T-helper 2 cell (primary cell): ENCODE measurements around the gene ITGA7.

Experiments used
- DNase-seq, 5 experiments: peaks; one replicate each; pipeline versions ENCODE4 v3.0.0 to v3.0.0-alpha.2; 2012 to 2022

The ITGA7 gene

GRCh38 chr12:55733021-55733555, 25.4 kb upstream of the ITGA7 start:
- no peak for DNase-seq

DNA sequence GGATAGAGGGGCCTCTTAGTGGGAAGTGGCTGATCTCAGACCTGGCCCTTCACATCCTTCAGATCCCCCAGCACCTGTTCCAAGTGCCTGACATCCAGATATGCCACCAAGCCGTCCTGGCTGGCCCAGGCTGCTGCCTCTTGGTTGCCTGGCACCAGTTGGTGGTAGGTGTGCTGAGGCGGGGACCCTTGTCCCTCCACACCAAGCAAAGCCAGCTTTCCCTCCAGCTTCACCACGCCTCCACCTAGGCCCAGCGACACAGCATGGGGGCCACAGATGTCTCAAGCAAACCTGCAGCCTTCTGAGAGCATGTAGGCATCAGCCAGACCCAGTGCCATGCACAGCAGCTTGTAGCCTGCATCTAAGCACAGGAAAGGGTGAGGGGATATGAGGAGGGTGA, 24.6 kb upstream of the ITGA7 start:
- DNase-seq, result no peak

- peak in 2 of 5 experiments; percentile 36 to 65 for DNase-seq
Measured at GRCh38 chr12:55729819-55730818, 22.4 kb upstream of the ITGA7 start.

GRCh38 chr12:55728939-55729818, 21.5 kb upstream of the ITGA7 start, which contains the start of gene CD63:
Gene CD63, minus strand, starts transcription at chr12:55729009. Its CDS starts 668 bp downstream, at chr12:55728341.
- peak; percentile 32 to 71 (median 46) for DNase-seq

DNA sequence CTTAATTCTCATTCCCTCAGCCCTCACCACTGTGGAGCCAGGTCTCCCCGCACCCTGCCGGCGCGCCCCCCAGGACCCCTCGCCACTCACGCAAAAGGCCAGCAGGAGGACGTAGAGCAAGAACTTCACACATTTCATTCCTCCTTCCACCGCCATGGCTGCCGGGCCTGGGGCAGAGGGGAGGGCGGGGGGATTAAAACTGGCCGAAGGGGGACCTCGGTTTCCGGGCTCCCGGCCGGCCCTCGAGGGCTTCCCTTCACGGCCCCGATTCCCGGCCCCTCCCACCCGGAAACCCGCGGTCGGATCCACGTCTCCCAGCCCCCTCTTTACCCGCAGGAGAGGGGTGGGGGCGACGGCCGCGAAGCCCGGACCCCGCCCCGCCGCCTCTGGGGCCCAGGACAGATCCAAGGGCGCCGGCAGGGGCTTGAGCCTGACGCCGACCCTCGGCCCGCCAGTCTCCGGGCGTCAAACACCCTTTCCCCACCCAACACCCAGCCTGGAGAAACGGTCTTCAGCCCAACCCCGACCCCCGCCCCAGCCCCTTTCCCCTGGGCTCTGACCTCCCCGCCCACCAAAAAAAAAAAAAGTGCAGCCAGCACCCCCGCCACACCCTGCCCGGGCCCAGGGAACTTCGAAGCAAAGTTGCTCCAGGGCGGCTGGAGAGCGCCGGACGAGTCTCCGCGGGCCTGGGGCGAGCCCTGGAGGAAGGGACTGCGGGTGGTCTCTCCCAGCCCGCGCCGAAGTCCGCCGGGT, 20.7 kb upstream of the ITGA7 start:
- peak in 1 of 5 experiments; percentile 32 for DNase-seq

DNA sequence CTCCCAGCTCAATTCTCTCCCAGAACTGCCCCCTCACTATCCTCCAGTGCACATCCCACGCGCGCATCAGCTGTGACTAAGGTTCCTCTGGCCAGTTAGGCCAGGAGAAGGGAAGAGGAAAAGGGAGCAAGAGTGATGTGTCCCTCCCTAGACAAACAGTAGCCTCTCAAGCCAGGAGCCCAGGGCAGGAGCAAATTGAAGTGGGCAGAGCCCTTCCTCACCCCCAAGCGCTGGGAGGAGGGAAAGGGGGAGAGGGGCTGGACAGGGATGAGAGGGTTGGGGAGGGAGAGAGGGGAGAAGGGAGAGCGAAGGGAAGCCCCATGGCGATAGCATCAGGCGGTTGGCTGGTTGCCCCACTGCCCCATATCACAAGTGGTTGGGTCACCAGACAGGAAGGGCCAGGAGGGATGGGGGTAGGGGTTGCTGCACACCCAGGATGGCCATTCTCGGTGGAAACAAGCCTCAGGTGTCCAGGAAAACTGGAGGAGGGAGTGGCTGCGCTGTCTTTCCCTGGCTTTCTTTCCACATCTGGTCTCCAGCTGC, 20.0 kb upstream of the ITGA7 start:
- no peak for DNase-seq

GRCh38 chr12:55726971-55727370, 19.3 kb upstream of the ITGA7 start:
- no peak for DNase-seq

DNA sequence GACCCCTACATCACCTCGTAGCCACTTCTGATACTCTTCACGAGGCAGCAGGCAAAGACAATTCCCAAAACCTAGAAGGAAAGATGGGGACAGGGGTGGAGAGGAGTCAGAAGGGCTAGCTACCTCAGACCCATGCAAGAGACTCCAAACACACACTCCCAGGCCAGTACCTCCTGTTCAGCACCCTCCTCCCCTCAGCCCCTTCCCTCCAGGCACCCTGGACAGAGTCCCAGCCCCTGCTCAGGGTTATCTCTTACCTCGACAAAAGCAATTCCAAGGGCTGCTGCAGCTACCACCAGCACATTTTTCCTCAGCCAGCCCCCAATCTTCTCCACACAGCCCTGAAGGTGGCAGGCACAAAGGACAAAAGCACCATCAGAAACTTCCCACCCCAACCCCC, 17.9 kb upstream of the ITGA7 start:
- DNase-seq, result no peak

GRCh38 chr12:55724940-55725309, 17.2 kb upstream of the ITGA7 start:
- DNase-seq, result no peak

GRCh38 chr12:55724226-55724939, 16.7 kb upstream of the ITGA7 start:
- peak in 4 of 5 experiments; percentile 33 to 78 (median 48) for DNase-seq

- DNase-seq, result no peak
Measured at GRCh38 chr12:55723516-55724225, 16.0 kb upstream of the ITGA7 start.

GRCh38 chr12:55722948-55723347, 15.2 kb upstream of the ITGA7 start:
- DNase-seq, result no peak

DNA sequence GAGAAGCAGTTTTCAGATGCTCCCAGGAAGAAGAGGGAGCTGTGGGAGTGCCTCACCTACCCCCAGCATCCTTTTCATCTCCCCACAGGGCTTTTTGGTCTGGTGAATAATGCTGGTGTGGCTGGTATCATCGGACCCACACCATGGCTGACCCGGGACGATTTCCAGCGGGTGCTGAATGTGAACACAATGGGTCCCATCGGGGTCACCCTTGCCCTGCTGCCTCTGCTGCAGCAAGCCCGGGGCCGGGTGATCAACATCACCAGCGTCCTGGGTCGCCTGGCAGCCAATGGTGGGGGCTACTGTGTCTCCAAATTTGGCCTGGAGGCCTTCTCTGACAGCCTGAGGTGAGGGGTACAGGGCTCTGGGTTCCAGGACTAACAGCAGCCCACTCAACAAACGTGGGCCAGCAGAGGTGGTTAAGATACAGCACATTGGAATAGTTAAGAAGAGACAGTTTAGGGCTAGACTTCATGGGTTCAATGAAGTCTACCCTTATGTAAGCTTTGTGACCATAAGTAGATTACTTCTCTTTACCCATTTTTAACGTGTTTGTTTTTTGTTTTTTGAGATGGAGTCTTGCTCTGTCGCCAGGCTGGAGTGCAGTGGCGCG, 14.0 kb upstream of the ITGA7 start:
- DNase-seq, result no peak

DNA sequence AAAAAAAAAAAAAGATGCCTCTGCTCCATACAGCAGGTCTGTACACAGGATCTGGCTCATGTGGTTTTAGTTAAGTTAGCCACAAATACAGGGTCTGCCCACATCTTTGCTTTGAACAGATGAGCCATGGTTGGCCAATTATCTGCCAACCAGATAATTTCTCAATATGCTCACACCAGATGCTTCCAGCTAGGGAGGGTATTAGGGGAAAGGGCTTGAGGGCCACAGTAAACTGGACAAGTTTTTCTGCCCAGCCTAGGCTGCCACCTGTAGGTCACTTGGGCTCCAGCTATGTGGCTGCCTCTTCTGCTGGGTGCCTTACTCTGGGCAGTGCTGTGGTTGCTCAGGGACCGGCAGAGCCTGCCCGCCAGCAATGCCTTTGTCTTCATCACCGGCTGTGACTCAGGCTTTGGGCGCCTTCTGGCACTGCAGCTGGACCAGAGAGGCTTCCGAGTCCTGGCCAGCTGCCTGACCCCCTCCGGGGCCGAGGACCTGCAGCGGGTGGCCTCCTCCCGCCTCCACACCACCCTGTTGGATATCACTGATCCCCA, 13.3 kb upstream of the ITGA7 start:
- peak in 2 of 5 experiments; percentile 18 to 85 for DNase-seq

- no peak for DNase-seq
Measured at GRCh38 chr12:55720071-55720564, 12.4 kb upstream of the ITGA7 start, which contains the start of gene RDH5. Gene RDH5, plus strand, starts transcription at chr12:55720393. Its CDS starts 792 bp downstream, at chr12:55721185.

DNA sequence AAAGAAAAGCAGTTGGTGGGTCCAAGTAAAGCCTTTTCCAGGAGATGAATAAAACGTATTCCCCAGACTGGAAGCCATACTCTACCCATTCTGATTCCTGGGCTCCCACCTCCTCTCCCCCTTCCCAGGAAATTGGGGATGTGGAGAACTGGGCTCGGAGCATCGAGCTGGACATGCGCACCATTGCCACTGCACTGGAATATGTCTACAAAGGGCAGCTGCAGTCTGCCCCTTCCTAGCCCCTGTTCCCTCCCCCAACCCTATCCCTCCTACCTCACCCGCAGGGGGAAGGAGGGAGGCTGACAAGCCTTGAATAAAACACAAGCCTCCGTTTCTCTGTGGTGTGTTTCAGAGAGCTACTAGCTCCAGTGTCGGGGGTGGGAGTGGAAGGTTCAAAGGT, 11.7 kb upstream of the ITGA7 start:
- DNase-seq, result no peak

DNA sequence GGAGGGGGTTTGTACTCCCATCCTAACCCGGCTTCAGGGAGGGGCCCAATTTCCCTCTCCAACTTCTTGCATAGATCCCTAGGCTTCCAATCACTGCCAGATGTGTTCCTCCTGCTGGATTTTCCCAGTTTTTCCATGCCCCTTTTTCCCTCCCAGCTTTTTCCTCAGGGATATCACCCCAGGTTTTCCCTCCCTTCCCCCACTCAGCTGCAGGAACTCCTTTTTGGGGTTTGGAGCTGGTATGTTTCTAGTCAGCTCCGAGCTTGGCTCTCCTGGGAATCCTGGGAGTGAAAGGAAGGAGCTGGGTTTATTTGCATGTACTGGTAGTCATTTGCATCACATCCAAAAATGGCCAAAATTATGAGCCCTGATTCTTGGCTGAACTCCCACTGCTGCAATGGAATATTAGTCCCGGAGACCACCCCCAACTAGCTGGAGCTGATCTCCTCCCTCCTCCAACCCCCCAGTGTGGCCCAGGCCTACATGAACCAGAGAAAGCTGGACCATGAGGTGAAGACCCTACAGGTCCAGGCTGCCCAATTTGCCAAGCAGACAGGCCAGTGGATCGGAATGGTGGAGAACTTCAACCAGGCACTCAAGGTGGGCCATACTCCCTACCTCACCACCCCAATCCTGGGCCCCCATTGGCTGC, 11.0 kb upstream of the ITGA7 start:
- no peak for DNase-seq

DNA sequence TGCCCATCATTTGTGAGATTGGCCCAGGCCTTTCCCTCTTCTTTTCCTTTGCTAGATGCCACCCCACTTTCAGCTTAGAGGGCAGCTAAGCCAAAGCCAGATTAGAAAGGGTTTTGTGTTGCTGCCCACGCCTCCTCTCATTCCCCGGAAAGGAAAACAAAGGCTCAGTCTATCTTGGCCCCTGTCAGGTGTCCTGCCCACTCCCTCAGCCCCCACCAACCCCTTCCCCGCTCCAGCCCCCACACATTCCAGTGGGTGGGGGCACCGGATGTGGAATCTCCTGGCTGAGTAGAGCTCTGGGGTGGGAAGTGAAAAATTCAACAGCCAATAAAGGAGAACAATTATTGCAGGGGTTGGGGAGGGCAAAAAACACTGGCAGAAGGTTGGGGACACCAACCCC, 10.3 kb upstream of the ITGA7 start:
- no peak for DNase-seq
